SK-N-SH (cell line): ENCODE measurements around the gene MIPEP. TPM values are rescaled to one million over a fixed set of nuclear protein-coding genes. Genes with fewer than 3 reads are reported as not detected.
A peak's percentile ranks its signal among the peaks of the same experiment; 100 is the strongest.

ENCODE experiments used
- CTCF ChIA-PET: fragments of 300-600, 350-600 bp; formaldehyde crosslinking; extraction: SDS; loops from one replicate; lab custom pipeline; 2021; lab: Yijun Ruan, JAX
- POLR2A ChIA-PET: fragments of 350-600 bp; sonication (Branson Sonifier 250); formaldehyde crosslinking; extraction: SDS; loops from one replicate; lab custom pipeline; 2020; ENCODE audit warnings: antibody characterized with exemption, inconsistent platforms; lab: Yijun Ruan, JAX
- DNase-seq: peaks from one replicate; pipeline ENCODE4 v3.0.0; 2012
- H2AFZ ChIP-seq: fragments of 200-600 bp; sonication (generic); 2 replicates; pipeline ENCODE4 v1.8.1; 2016; ENCODE audit warnings: antibody characterized with exemption, mild to moderate bottlenecking, low read depth
- H3F3A ChIP-seq: fragments of 200-600 bp; sonication (generic); replicated peaks from 2 replicates; pipeline ENCODE3; 2016; ENCODE audit warnings: antibody characterized with exemption, mild to moderate bottlenecking; ENCODE audit not compliant: insufficient read depth
- H3K27ac ChIP-seq, 2 experiments: fragments of 200-500 bp in 1 of 2; fragments of 200-600 bp in 1 of 2; sonication (Bioruptor generic) in 1 of 2; sonication (generic), shearing (Covaris generic) in 1 of 2; 2 replicates each; pipeline versions ENCODE4 v1.5.1 to v1.6.1; 2014 to 2016; ENCODE audit warnings: low read depth in 2 of 2, inconsistent platforms in 1 of 2, low read length in 1 of 2, mild to moderate bottlenecking in 1 of 2, mixed read lengths in 1 of 2
- H3K27me3 ChIP-seq: fragments of 200-600 bp; sonication (generic), shearing (Covaris generic); 2 replicates; pipeline ENCODE4 v1.6.1; 2016; ENCODE audit warnings: mixed run types; ENCODE audit not compliant: insufficient read depth
- H3K36me3 ChIP-seq, 2 experiments: fragments of 200-500 bp in 1 of 2; fragments of 200-600 bp in 1 of 2; sonication (Bioruptor generic) in 1 of 2; sonication (generic) in 1 of 2; replicated peaks in 1 of 2; 2 replicates each; pipeline versions ENCODE3 to v1.5.1; 2014 to 2016; ENCODE audit warnings: low read length in 1 of 2, mild to moderate bottlenecking in 1 of 2; ENCODE audit not compliant: insufficient read depth in 2 of 2, control insufficient read depth in 1 of 2
- H3K4me1 ChIP-seq, 2 experiments: fragments of 200-500 bp in 1 of 2; fragments of 200-600 bp in 1 of 2; sonication (Bioruptor generic) in 1 of 2; sonication (generic), shearing (Covaris generic) in 1 of 2; 2 replicates each; pipeline versions ENCODE4 v1.5.1 to v1.6.1; 2014 to 2016; ENCODE audit warnings: low read depth in 1 of 2, low read length in 1 of 2, mixed run types in 1 of 2; ENCODE audit not compliant: insufficient read depth in 2 of 2, control insufficient read depth in 1 of 2
- H3K4me2 ChIP-seq: fragments of 200-600 bp; sonication (generic), shearing (Covaris generic); 2 replicates; pipeline ENCODE4 v1.6.1; 2017; ENCODE audit warnings: mixed run types
- H3K4me3 ChIP-seq, 2 experiments: fragments of 200-500 bp in 1 of 2; fragments of 200-600 bp in 1 of 2; sonication (Bioruptor generic) in 1 of 2; sonication (generic), shearing (Covaris generic) in 1 of 2; 2 replicates each; pipeline versions ENCODE4 v1.5.1 to v1.8.1; 2014 to 2016; ENCODE audit warnings: low read depth in 2 of 2, inconsistent platforms in 1 of 2, low read length in 1 of 2, mild to moderate bottlenecking in 1 of 2, mixed read lengths in 1 of 2, moderate library complexity in 1 of 2
- H3K79me2 ChIP-seq: fragments of 200-600 bp; sonication (generic); 2 replicates; pipeline ENCODE4 v1.8.1; 2017; ENCODE audit warnings: mild to moderate bottlenecking; ENCODE audit not compliant: insufficient read depth
- H3K9ac ChIP-seq: fragments of 200-600 bp; sonication (generic); 2 replicates; pipeline ENCODE4 v1.6.1; 2017; ENCODE audit warnings: mixed run types
- H3K9me2 ChIP-seq: fragments of 200-600 bp; sonication (generic); 2 replicates; pipeline ENCODE4 v1.6.1; 2017; ENCODE audit warnings: mixed run types
- H3K9me3 ChIP-seq: fragments of 200-600 bp; sonication (generic); 2 replicates; pipeline ENCODE4 v1.6.1; 2017; ENCODE audit warnings: mixed run types, mild to moderate bottlenecking, moderate library complexity
- H4K20me1 ChIP-seq: fragments of 200-600 bp; sonication (generic); 2 replicates; pipeline ENCODE4 v1.6.1; 2017; ENCODE audit warnings: mild to moderate bottlenecking, mixed run types; ENCODE audit not compliant: insufficient read depth
- FOXJ3 ChIP-seq: sonication (generic); formaldehyde crosslinking; IDR thresholded peaks from 2 replicates; pipeline ENCODE4 v1.5.1; 2020; ENCODE audit warnings: mild to moderate bottlenecking, missing genetic modification reagents
- GATA2 ChIP-seq: sonication (generic); formaldehyde crosslinking; IDR thresholded peaks from 2 replicates; pipeline ENCODE4 v1.5.0; 2020; ENCODE audit warnings: mild to moderate bottlenecking, missing genetic modification reagents
- POLR2AphosphoS5 ChIP-seq: IDR thresholded peaks from 2 replicates; pipeline ENCODE4 v1.6.1; 2012; ENCODE audit warnings: low read depth, low read length
- RAD21 ChIP-seq: IDR thresholded peaks from 2 replicates; pipeline ENCODE4 v1.6.1; 2012; ENCODE audit warnings: mild to moderate bottlenecking, low read length
- TAF1 ChIP-seq: IDR thresholded peaks from 2 replicates; pipeline ENCODE4 v1.6.1; 2012; ENCODE audit warnings: low read depth, mild to moderate bottlenecking, low read length, moderate library complexity, borderline replicate concordance
- WGBS: methylation state at CpG from one replicate; pipeline ENCODE4 v1.1.6; 2017; ENCODE audit warnings: low lambda C conversion rate; 5-methylcytosine and 5-hydroxymethylcytosine counted together
- polyA plus RNA-seq, 3 experiments: library from polyadenylated mRNA; depleted of rRNA; stranded (reverse); fragments of >200 nt; gene quantifications; 2 replicates each; pipeline ENCODE4 v1.2.3, GENCODE V29; 2012
- TF ChIP-seq, protein P1 (sequence below): IDR thresholded peaks from 2 replicates; pipeline ENCODE4 v1.6.1; 2012; ENCODE audit warnings: mild to moderate bottlenecking, low read depth, low read length, moderate library complexity

Gene MIPEP
- polyA plus RNA-seq, 1 of the 3 experiments (the other 2 are of a cell fraction): 12.7 TPM

DNA sequence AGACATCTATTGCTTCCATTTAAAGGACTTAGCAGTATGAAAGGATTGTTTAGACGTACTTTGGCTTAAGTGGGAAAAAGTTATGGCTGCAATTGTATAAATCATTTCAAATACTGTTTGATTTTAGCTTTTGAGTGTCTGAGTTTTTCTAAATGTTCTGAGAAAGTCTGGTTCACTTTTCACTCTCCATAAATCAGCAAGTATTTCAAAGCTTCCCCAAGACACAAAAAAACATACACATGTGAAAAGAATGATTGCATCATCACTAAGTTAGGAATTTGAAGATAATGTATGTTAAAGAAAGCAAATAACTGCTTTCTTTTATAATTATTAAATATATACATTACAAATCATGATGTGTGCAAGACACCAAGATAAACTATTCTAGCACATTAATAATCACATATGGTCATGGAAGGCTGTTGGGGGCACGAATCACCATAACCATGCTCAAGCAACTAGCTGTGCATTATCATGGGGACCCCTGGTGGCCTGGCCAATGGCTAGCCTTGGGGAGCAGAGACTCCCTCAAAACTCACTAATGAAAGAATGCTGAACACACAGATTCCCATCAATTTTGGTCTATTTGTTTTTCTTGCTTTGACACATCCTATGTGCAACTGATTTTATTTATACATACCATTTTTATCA is 111.1 kb downstream of the MIPEP start:
- no peak for DNase-seq
- H3K4me2 ChIP-seq: no peak overlapping the region

DNA sequence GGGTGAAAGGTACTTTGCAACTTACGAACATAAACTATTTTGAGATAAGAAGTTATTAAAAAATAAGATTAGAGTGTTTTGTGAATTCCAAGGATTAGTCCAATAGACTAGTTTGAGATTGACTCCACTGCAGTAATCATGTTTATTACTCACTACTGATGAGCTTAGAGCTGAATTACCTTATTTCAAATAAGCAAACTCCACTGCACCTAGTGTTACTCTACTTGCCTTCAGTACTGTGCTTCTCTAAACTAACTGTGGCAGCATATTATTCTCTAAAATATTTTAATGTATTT is 111.7 kb downstream of the MIPEP start:
- Histone ChIP-seq H2AFZ (no peak overlapping the region), H3K36me3 (no peaks in the 10 kb centered on the region), H3K79me2 (no peaks in the 10 kb centered on the region), H3K27me3 (no peaks in the 10 kb centered on the region), H3K4me1 (no peaks in the 10 kb centered on the region), H3K9ac (no peak overlapping the region), H3K9me2 (0 out of 2 replicates have a peak, but pooled peaks cover 2% of the 10 kb centered on the region), H3K27ac (no peak overlapping the region), H4K20me1 (no peaks in the 10 kb centered on the region), H3K4me2 (no peak overlapping the region), H3K4me3 (no peak overlapping the region), H3K9me3 (no peaks in the 10 kb centered on the region), H3F3A (no peaks in the 10 kb centered on the region)
- no peak for DNase-seq
- no peak for TF ChIP-seq GATA2
- no peak for TF ChIP-seq POLR2AphosphoS5
- TF ChIP-seq TAF1: no peak
- WGBS: 88% methylated on average over 1 of the region's 1 CpG
- ChIA-PET CTCF (interaction anchor here (1.0 kb wide), 1 partner anchor 12 kb away, joined by 3 read pairs; no protein-coding TSS in a partner anchor), POLR2A (interaction anchor here (0.6 kb wide), 1 partner anchor 17 kb away, joined by 3 read pairs; no protein-coding TSS in a partner anchor)

More for the DNA sequence above, 111.1 kb downstream of the MIPEP start:
- Histone ChIP-seq H3K4me1 (no peaks in the 10 kb centered on the region), H3F3A (no peaks in the 10 kb centered on the region), H3K9me3 (no peaks in the 10 kb centered on the region), H3K9me2 (0 out of 2 replicates have a peak, but pooled peaks cover 2% of the 10 kb centered on the region), H4K20me1 (no peaks in the 10 kb centered on the region), H3K4me3 (no peak overlapping the region), H3K27ac (no peak overlapping the region), H3K36me3 (no peaks in the 10 kb centered on the region), H3K9ac (no peak overlapping the region), H3K79me2 (no peaks in the 10 kb centered on the region), H2AFZ (no peak overlapping the region), H3K27me3 (no peaks in the 10 kb centered on the region)
- 72% methylated on average over 2 of the region's 2 CpGs for WGBS
- TF ChIP-seq RAD21: peak; percentile 36; the same call in 1 of the 2 replicates
- no peak for TF ChIP-seq FOXJ3 (CRISPR knock-in tag)
- POLR2A ChIA-PET: no interaction called here
- CTCF ChIA-PET: interaction anchor here (1.0 to 1.2 kb wide), 3 partner anchors 11 to 18 kb away, joined by 3 read pairs; no protein-coding TSS in a partner anchor

DNA sequence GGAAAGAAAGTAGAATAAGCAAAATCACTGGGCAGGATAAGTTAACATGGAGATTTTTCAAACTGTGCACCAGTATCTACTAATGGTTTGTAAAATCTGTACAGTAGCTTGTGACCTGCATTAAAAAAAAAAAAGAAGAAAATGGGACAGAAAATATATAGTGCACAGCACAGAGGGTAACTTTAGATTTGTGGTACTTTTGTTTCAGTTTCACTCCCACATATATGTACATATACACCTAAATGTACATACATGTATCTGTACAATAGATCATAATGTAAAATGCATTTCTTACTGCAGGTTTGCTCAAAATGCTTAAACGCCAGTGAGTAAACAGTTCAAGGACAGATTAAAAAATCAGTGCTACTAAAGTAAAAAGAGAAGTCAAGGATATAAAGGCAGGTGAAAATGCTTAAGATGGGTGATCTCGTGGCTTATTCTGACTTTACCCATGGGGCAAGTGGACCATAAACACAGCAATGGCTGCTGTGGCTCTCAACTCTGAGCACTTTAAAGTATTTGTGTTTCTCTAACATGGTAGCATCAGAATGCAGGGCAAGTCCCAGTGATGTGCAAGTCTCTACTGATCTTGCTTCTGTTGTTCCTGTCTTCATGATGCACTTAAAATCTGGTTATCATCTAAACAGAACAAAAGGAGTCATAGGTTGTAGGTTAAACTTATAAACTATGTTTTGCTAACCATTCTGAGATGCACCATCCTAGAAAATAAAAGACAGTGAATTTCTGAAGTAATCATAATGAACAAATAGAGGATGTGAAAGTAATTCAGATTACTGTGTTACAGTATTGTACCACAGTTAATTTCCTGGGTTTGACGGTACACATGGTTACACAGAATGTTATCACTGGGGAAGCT is 112.3 kb downstream of the MIPEP start:
- Histone ChIP-seq H3K79me2 (no peaks in the 10 kb centered on the region), H3K27ac (no peak overlapping the region), H4K20me1 (no peaks in the 10 kb centered on the region), H3F3A (no peaks in the 10 kb centered on the region), H3K27me3 (no peaks in the 10 kb centered on the region), H3K9me2 (0 out of 2 replicates have a peak, but pooled peaks cover 2% of the 10 kb centered on the region), H3K4me3 (no peak overlapping the region), H3K9me3 (no peaks in the 10 kb centered on the region), H3K4me1 (no peaks in the 10 kb centered on the region), H2AFZ (no peak overlapping the region), H3K9ac (no peak overlapping the region), H3K36me3 (no peaks in the 10 kb centered on the region), H3K4me2 (no peak overlapping the region)
- POLR2A ChIA-PET: interaction anchor here (0.6 kb wide), 1 partner anchor 17 kb away, joined by 3 read pairs; no protein-coding TSS in a partner anchor
- TF ChIP-seq, protein P1, sequence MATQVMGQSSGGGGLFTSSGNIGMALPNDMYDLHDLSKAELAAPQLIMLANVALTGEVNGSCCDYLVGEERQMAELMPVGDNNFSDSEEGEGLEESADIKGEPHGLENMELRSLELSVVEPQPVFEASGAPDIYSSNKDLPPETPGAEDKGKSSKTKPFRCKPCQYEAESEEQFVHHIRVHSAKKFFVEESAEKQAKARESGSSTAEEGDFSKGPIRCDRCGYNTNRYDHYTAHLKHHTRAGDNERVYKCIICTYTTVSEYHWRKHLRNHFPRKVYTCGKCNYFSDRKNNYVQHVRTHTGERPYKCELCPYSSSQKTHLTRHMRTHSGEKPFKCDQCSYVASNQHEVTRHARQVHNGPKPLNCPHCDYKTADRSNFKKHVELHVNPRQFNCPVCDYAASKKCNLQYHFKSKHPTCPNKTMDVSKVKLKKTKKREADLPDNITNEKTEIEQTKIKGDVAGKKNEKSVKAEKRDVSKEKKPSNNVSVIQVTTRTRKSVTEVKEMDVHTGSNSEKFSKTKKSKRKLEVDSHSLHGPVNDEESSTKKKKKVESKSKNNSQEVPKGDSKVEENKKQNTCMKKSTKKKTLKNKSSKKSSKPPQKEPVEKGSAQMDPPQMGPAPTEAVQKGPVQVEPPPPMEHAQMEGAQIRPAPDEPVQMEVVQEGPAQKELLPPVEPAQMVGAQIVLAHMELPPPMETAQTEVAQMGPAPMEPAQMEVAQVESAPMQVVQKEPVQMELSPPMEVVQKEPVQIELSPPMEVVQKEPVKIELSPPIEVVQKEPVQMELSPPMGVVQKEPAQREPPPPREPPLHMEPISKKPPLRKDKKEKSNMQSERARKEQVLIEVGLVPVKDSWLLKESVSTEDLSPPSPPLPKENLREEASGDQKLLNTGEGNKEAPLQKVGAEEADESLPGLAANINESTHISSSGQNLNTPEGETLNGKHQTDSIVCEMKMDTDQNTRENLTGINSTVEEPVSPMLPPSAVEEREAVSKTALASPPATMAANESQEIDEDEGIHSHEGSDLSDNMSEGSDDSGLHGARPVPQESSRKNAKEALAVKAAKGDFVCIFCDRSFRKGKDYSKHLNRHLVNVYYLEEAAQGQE: no peak
- no peak for DNase-seq
- CTCF ChIA-PET: interaction anchor here (1.0 kb wide), 1 partner anchor 12 kb away, joined by 3 read pairs; no protein-coding TSS in a partner anchor
- WGBS: 94% methylated on average over 3 of the region's 3 CpGs
